Heart left ventricle (tissue), 13 donors: ENCODE data around the gene SYPL1.

Experiments used
- CTCF ChIP-seq, 12 donors: fragments of 200-600 bp; sonication (generic) in 4 of 12; IDR thresholded peaks; one replicate each; pipeline versions ENCODE4 v1.5.0 to v1.8.0; 2018 to 2022; ENCODE audit warnings: antibody characterized with exemption in 12 of 12, mild to moderate bottlenecking in 5 of 12
- POLR2A ChIP-seq, 2 donors: fragments of 450-650 bp; IDR thresholded peaks; one replicate each; pipeline ENCODE4 v1.6.1; 2017; ENCODE audit warnings: antibody characterized with exemption in 2 of 2, mild to moderate bottlenecking in 2 of 2, moderate library complexity in 2 of 2
- donor health status: ischemic (EF 13 %, LVEDD 7.1; RV severe dilation, severe dysfunction).
- donor health status: DM: no; HTN: yes; CAD: no.
- donor health status: DM: no; HTN: no; CAD: no.
- donor health status: ischemic (EF 25% LVEDD 6.9; RV normal size, moderate dysfunction).
- donor health status: ischemic (EF 25% LVEDD 5.7; RV mildly dilated, moderate dysfunction).
- donor health status: ischemic (EF 35%, LVEDD 5.7; RV mildly dilated, moderate dysfunction).
- donor health status: nonischemic (EF 11% LVEDD 7.7; RV severe dilation, severe dysfunction).
- donor health status: DM: yes; HTN: yes; CAD: no.
- donor health status: PGD.
- donor health status: ischemic (EF 29% LVEDD 5.4; RV normal size, mild dysfunction).
- donor health status: nonischemic (EF 23%, LVEDD 6.1; RV moderate dilation, normal function).

- TF ChIP-seq CTCF (IDR thresholded peaks at IDR 0.05): peak in 5 of 12 donors; percentile 21 to 48 (median 41)
- no peak for TF ChIP-seq POLR2A (IDR thresholded peaks at IDR 0.05)
Observed at GRCh38 chr7:106112118-106112971, at the start of gene SYPL1.
